ENCODE measurements around the gene PDE6D.
"Not testable (repeated sequence)": the region's sequence is repeated elsewhere in the genome, so short reads cannot be mapped to it uniquely, and the experiment has no call there.

The PDE6D gene

DNA sequence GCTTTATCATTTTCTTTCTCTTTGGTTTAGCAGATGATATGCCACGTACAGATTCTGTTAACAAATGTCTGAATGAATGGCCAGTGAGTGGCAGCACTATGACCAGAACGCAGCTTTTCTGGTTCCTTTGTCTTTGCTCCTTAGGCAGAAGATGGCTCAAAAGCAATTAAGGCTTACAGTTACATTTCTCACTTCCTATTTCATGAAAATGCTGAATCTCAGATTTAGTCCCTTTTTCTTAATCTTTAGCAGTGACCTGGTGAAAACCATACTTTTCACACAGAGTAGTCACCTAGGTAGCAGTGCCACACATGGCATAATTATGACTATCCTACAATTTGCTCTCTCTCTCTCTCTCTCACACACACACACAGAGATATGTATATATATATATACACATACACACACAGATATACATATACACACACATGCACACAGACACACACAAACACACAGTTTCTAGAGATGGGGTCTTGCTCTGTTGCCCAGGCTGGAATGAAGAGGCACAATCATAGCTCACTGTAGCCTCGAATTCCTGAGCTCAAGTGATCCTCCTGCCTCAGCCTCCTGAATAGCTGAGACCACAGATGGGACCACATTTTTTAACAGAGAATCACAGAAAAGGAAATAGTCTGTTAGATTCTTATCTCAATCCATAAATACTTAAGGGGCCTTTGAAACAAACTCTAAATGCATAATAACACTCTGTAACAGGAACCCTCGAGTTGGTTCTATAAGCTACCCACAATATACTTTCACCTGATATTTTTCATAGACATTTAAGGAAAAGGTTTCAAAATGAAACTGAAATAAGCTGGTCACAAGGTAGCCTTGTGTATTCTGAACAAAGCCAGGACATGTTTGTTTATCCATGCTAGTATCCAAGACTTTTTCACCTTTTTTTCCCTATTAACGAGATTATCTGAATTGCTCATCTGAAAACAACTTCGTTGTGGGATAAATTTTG is 11.6 kb downstream of the PDE6D start:
- no peak for DNase-seq

DNA sequence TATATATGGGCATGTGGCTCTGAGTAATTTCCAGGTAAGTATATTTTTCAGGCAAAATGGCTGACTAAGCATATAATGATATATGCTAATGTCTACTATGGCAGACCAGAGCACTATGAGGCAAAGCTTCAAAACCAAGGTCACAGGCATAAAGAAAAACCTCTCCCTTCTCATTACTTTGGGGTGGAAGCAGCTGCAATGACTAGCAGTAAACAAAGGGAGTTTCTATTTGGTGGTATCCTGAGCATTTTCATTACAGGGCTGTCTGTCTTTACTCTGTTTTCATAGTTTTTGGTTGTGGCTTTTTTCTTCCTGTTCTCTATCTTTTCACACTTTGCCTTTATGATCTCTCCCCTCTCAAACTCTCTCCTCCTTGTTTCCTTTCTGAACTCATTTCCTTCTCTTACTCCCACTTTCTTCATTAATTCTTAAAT is 15.6 kb downstream of the PDE6D start:
- DNase-seq = no peak

DNA sequence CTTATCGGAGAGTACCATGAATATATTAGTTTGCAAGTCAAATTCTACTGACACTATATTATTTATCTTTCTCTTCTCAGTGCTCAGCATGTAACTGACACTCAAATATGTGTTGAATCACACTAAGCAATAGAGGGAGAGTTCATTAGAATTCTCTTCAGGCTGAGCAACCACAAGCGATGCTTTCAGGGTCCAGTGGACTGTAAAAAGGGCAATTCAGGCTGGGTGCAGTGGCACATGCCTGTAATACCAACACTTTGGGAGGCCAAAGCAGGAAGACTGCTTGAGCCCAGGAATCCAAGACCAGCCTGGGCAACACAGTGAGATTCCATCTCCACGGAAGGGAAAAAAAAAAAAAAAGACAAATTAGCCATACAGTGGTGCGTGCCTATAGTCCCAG is 16.3 kb downstream of the PDE6D start:
- DNase-seq = no peak

- DNase-seq = no peak
Measured at GRCh38 chr2:231764124-231764523, 17.0 kb downstream of the PDE6D start.

DNA sequence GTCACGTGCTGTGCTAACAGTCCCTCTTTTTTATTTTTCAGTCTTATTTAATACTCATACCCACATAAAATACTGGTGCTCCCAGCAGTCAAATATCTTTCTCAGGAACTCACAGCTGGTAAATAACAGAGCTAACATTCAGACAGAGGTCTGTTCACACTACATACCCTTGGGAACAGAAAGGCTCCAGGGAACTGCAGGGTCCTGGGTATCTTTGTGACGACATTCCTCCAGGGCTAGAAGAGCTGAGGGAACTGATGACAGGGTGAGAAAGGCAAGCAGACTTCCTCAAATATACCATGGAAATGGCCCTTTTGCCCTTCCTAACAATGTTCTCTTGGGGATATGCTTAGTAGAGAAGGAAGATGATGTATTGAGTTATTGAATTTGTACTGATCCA is 19.3 kb downstream of the PDE6D start:
- no peak for DNase-seq

DNA sequence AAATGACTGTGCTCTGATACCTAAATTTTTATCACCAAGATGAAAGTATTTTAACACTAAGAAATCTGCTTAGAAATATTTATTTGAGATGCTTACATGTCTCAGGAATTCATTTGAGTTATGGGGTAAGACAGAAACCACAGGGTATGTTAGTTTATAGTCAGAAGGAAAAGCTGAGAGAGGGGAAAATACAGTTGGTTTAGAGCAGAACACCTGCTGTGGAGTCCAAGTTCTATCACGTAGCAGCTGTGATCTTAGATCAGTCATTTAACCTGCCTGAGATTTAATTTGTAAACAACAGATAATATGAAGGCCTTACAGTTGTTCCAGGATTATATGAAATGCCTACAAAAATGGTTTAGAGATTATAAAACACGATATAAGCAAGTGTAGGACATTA is 29.0 kb downstream of the PDE6D start:
- DNase-seq = no peak

DNA sequence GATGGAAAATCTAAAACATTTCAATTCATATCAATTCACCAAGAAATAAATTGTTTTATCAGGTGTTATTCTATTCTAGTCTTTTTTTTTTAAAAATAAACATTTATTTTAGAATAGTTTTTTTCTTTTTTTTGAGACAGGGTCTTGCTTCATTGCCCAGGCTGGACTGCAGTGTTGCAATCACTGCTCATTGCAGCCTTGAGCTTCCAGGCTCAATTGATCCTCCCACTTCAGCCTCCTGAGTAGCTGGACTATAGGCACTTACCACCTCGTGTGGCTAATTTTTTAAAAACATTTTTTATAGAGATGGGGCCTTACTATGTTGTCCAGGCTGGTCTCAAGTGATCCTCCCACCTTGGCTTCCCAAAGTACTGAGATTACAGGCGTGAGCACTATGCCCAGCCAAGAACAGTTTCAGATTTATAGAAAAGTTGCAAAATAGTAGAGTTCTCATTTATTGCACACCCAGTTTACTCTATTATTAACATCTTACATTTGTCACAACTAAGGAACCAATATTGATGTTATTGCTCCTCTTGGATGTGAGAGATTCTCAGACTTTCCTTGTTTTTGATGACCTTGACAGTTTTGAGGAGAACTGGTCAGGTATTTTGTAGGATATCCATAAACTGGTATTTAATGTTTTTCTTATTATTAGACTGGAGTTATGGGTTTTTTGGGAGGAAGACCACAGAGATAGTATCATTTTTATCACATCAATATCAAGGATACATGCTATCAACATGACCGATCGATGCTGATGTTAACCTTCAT is 29.9 kb downstream of the PDE6D start:
- no peak for DNase-seq

- DNase-seq = not testable (repeated sequence)
Measured at GRCh38 chr2:231749016-231749415, 32.1 kb downstream of the PDE6D start.

DNA sequence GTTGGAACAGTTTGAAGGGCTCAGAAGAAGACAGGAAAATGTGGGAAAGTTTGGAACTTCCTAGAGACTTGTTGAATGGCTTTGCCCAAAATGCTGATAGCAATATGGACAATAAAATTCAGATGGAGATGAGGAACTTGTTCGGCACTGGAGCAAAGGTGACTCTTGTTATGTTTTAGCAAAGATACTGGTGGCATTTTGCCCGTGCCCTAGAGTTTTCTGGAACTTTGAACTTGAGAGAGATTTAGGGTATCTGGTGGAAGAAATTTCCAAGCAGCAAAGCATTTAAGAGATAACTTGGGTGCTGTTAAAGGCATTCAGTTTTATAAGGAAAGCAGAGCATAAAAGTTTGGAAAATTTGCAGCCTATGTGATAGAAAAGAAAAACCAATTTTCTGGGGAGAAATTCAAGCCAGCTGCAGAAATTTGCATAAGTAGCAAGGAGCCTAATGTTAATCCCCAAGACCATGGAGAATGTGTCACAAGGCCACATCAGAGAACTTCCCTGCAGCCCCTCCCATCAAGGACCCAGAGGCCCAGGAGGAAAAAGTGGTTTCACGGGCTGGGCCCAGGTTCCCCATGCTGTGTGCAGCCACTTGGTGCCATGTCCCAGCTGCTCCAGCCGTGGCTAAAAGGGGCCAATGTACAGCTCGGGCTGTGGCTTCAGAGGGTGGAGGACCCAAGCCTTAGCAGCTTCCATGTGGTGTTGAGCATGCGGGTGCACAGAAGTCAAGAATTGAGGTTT is 32.8 kb downstream of the PDE6D start:
- DNase-seq = not testable (repeated sequence)

DNA sequence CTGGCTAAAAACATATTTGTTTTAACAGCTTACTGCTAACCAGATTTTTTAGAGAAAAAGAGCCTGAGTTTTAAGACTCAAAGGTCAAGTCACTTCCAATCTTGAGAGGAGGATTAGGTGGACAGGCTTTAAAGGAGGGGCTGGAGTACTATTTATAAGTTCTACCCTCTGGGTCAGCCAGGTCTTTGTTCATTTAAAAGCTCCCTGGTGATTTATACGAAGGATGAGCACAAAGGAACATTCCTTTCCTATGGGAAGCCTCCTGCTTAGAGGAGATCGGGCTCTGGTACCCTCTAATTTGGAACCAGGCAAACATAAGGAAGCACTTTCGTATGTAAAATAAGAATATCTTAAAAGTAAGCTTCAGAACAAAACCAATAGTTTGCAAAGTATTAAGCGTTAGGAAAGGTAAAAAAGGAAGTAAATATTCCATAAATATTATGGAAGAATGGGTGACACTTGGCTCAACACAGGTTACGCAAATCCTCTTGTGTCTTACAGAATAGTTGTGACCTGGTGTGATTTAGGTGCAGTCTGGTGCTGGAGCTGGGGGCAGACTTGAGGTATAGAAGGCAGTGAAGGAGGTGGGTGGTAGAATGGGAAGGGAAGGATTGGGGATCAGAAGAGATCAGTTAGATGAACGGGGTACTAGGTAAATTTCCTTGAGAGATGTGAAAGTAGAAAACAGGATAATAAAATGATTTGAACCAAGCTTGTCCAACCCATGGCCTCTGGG is 35.6 kb downstream of the PDE6D start:
- no peak for DNase-seq

DNA sequence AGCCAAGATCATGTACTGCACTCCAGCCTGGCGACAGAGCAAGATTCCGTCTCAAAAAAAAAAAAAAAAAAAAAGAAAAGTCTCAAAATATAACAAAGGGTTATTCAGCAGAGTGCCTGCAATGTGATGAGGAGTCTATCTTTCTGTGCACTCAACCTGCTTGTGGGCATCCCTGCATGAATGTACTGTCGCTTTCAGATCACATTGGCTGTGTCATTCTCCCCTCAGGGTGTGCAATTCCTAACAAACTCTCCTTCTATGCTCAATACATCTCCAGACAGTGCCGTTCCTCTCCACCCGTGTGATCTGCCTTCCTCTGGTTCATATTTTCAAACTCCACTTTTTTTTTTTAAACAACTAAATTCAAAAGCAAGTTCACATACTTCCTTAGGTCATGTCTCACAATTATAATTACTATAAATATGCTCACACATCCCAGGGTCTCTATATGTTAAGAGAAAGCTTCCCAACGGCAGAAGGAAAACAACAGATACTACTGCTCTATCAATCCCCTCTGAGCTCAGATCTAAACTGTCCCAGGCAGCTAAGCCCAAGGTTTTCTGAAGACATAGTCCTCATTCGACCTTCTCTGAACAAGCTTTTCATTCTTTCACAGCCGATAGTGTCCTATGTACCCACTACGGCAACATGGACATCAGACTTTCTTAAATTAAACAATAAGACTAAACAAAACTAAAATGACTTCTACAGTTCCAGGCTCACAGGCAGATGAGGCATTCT is 37.5 kb downstream of the PDE6D start:
- no peak for DNase-seq

- DNase-seq = no peak
Measured at GRCh38 chr2:231737761-231738160, 43.3 kb downstream of the PDE6D start.

DNA sequence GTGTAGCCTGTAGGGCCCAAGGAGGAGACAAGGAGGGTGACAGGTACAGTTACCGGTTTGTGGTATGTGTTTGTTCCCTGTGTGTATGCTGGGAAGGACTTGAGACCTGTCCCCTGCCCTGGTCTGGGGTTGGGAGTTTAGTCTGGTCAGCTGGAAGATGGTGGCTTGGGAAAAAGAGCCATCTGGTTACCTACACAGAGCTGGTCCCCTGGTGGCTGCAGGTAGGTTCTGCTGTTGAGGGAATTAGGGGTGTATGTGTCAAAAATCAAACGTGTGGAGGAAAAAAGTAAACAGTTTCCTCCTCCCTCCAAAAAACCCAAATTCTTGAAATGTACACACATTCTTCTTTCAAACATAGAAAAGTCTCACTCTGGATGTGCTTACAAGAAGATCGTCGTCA is 48.5 kb downstream of the PDE6D start:
- DNase-seq = no peak

DNA sequence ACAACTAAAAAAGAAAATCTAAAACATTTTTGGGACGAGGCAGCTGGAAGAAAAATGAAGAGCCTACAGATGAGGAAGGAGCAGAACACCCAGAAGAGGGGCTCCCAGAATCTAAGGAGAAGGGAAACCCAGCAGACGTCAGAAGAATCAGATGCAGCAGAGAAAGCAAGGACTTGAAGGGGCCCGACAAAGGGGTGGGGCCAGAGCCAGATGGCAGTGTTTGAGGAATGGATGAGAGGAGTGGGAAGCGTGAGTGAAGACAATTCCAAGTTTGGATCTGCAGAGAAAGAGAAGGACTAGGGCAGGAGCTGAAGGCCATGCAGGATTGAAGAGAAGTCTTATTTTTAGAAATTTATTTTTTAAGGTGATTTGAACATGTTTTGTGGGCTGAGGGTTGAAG is 53.5 kb downstream of the PDE6D start:
- no peak for DNase-seq

DNA sequence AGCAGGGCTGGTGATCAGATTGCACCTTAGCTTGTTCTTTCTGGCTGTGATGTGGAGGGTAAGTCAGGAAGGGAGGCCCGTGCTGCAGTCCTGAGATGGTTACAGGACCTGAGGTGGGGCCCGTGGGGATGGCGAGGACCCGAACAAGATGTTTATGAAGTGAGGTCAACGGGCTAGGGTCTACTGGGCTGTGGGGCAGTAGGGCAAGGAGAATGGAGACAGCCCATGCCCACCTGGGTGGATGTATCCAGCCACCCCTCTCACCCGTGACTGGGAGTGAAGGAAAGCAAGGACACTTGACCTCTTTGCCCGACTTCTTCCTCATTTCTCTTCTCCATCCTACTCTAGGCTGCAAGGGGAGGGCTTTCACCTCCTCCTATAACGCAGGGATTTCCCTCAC is 54.8 kb downstream of the PDE6D start:
- no peak for DNase-seq

DNA sequence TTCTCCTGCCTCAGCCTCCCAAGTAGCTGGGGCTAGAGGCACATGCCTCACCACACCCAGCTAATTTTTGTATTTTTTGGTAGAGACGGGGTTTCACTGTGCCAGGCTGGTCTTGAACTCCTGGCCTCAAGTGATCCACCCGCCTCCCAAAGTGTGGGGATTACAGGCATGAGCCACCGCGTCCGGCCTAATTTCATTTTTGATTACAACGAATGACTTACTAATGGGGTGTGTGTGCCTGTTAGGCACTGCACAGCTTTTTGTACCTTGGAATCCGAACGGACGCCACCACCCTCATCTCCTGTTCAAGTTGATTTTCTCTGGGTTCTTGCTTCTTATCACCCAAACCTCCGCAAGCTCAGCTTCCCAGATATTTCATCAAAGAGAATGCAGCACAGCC is 55.6 kb downstream of the PDE6D start:
- no peak for DNase-seq

GRCh38 chr2:231722721-231723307 is 58.3 kb downstream of the PDE6D start:
- DNase-seq = no peak

DNA sequence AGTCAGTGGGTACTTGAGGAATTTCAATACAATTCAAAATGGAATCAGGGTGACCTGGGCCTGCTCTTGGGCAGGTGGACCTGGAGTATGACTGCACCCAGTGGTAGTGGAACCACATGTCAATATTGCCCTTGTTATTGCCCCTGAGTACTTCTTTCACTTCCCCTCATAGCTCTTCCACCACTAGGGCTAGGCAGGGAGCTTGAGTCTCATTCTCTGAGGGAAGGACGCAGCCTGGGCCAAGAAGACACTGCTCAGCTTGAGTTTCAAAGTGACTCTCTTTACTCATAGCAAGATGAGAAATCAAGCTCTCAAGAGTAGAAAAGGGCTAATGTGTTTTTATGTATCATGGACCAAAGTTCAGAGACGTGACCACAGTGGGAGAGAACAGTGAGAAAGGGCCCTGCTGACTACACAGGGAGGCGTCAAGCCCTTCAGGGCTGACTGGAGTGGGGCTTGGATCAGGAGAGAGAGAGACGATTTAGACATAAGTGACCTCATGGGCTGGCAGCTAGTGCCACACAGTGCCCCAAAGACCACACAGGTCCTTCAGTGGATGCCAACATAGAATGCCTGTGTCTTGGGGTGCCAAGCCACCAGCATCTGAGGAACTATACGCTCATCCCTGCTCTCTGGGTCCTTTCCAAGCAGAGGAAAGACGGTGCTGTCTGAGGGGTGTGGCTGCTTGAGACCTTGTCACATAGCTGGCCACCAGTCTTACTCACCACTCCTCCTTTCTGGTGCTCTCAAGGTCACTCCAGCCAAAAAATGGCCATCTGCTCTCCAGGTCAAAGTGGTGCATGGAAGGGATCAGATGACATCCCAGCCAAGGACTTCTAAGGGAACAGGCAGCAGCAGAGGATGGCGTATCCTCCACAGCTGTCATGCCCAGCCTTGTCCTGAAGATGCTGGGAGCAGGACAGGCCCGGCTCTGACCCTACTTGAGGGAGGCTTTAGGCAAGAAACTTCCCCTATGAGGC is 59.8 kb downstream of the PDE6D start:
- DNase-seq = no peak

DNA sequence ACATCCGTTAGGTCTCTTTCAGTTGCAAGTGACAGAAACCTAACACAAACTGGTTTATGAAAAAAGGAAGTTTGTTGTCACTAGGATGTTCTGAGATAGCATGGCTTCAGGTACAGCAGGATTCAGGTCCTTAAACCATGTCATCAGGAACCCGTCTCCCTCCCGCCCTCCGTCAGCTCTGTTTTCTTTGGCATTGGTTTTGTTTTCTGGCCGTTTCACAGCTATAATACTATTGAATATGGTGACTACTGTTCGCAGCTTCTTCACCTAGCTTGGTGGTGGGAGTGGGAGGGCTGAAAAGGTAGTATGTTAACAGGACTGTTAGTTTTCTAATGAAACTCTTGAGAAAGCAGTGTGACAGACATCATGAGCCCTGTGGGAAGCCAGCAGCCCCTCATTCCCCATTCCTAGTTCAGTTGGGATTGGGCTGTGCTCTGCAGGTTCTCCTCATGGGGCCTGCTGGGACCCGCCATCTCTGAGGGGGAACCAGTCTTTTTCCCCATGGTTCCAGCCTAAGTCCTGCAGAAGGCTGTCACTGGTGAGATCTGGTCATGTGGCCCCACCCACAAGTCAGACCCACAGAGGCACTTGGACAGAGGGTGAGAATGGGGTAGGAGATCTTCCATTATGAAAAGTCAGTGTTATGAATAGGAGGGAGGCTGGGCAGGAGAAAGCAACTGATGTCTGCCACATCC is 60.6 kb downstream of the PDE6D start:
- no peak for DNase-seq

- no peak for DNase-seq
Measured at GRCh38 chr2:231718799-231719198, 62.3 kb downstream of the PDE6D start.
